A673 (cell line): ENCODE results near the gene CRACR2A. TPM values are rescaled to one million over a fixed set of nuclear protein-coding genes. Genes with fewer than 3 reads are reported as not detected.

Experiments
- BruUV-seq: library from RNA; stranded (reverse); fragments of 400-500 nt; replicated peaks from 2 replicates; lab custom pipeline; 2021; lab: Mats Ljungman, UMichigan
- CTCF ChIA-PET: fragments of 300-600 bp; sonication (Branson Sonifier 250); formaldehyde crosslinking; loops from one replicate; lab custom pipeline; 2022; ENCODE audit warnings: antibody characterized with exemption; lab: Charles Lee
- POLR2A ChIA-PET: fragments of 300-600 bp; sonication (Branson Sonifier 250); formaldehyde crosslinking; loops from one replicate; lab custom pipeline; 2022; ENCODE audit warnings: antibody characterized with exemption; ENCODE audit not compliant: low non-redundant PET; lab: Charles Lee
- DNase-seq: peaks from one replicate; pipeline ENCODE4 v3.0.0-alpha.2; 2015; ENCODE audit warnings: low spot score
- H3K27ac ChIP-seq: fragments of 200-600 bp; sonication (generic); 2 replicates; pipeline ENCODE4 v1.5.1; 2016; ENCODE audit warnings: mixed run types, low read depth, mild to moderate bottlenecking, mixed read lengths, antibody characterized with exemption, low read length; ENCODE audit not compliant: poor library complexity, severe bottlenecking
- H3K27me3 ChIP-seq: fragments of 200-600 bp; sonication (generic); replicated peaks from 2 replicates; pipeline ENCODE4 v1.6.1; 2017; ENCODE audit warnings: mixed run types, low read depth, mild to moderate bottlenecking, mixed read lengths, antibody characterized with exemption, low read length; ENCODE audit not compliant: insufficient read depth, poor library complexity
- H3K36me3 ChIP-seq: fragments of 200-600 bp; sonication (generic); 2 replicates; pipeline ENCODE4 v1.6.1; 2016; ENCODE audit warnings: mixed run types, mild to moderate bottlenecking, mixed read lengths, antibody characterized with exemption, low read length; ENCODE audit not compliant: insufficient read depth, poor library complexity, severe bottlenecking
- H3K4me1 ChIP-seq: fragments of 200-600 bp; sonication (generic); 2 replicates; pipeline ENCODE4 v1.6.1; 2017; ENCODE audit warnings: mixed run types, mild to moderate bottlenecking, mixed read lengths, antibody characterized with exemption, low read length; ENCODE audit not compliant: insufficient read depth, poor library complexity, severe bottlenecking
- H3K4me3 ChIP-seq: fragments of 200-600 bp; sonication (generic); 2 replicates; pipeline ENCODE4 v1.5.1; 2016; ENCODE audit warnings: low read depth, mixed run types, mild to moderate bottlenecking, mixed read lengths, low read length; ENCODE audit not compliant: poor library complexity, severe bottlenecking
- H3K9me3 ChIP-seq: fragments of 200-600 bp; sonication (generic); 2 replicates; pipeline ENCODE4 v1.6.1; 2016; ENCODE audit warnings: mixed run types, low read depth, mild to moderate bottlenecking, mixed read lengths, antibody characterized with exemption, low read length; ENCODE audit not compliant: poor library complexity, severe bottlenecking
- EZH2 ChIP-seq: fragments of 200-600 bp; sonication (generic); IDR thresholded peaks from 2 replicates; pipeline ENCODE4 v1.6.1; 2017; ENCODE audit warnings: borderline replicate concordance, low read depth, mild to moderate bottlenecking, mixed read lengths, antibody characterized with exemption, low read length; ENCODE audit not compliant: poor library complexity, severe bottlenecking
- intact Hi-C: fragments of 100-400 bp; cut with micrococcal nuclease; formaldehyde crosslinking; loops from one replicate; pipeline ENCODE4 v1.10.0; 2022; ENCODE audit not compliant: unreplicated experiment
- total RNA-seq: library from RNA; stranded (reverse); gene quantifications from 2 replicates; pipeline ENCODE4 v1.2.3, GENCODE V29; 2021
- TF ChIP-seq, protein P1 (sequence below): fragments of 300-800, 200-600 bp; sonication (generic); conservative IDR thresholded peaks from 2 replicates; pipeline ENCODE4 v1.5.1; 2017; ENCODE audit warnings: low read depth, mild to moderate bottlenecking, antibody characterized with exemption, low read length, moderate library complexity, mixed read lengths

Gene CRACR2A
- total RNA-seq, 1 experiment from 2014 or later = 0.13 TPM

DNA sequence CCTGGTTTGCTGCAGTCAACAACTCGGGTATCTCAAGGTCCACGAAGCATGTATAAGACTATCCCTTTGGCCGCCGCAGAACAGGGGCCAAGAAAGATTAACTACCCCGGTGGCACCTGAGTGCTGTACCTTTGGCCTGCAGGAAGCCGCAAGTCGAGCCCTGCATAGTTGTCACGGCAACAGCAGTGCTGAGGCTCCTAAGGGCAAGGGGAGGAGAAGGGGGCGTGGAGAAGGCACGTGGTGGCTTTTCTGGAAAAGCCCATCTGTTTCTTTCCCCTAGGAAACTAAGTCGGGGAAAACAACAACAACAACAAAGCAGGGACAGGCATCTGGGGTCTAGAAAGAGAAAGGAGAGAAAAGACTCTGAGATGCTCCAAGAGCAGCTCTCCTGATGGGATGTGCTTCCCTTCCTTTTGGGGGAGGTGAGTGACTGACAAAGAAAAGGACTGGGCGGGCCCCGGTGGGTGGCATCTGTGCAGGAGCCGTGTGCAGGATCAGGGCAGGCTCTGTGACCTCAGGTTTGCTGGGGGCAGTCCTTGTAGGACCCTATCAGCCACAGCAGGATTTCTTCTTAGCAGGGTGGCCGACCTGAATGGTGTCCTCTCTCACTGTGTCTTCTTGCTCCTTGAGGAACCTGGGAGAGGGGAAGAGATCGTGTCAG, 138.0 kb downstream of the CRACR2A start:
- Histone ChIP-seq H3K36me3 (no peaks in the 10 kb centered on the region), H3K27me3 (peaks cover 27% of the 10 kb centered on the region), H3K4me3 (no peak overlapping the region), H3K4me1 (no peaks in the 10 kb centered on the region), H3K9me3 (no peaks in the 10 kb centered on the region), H3K27ac (no peak overlapping the region)
- TF ChIP-seq, protein P1, sequence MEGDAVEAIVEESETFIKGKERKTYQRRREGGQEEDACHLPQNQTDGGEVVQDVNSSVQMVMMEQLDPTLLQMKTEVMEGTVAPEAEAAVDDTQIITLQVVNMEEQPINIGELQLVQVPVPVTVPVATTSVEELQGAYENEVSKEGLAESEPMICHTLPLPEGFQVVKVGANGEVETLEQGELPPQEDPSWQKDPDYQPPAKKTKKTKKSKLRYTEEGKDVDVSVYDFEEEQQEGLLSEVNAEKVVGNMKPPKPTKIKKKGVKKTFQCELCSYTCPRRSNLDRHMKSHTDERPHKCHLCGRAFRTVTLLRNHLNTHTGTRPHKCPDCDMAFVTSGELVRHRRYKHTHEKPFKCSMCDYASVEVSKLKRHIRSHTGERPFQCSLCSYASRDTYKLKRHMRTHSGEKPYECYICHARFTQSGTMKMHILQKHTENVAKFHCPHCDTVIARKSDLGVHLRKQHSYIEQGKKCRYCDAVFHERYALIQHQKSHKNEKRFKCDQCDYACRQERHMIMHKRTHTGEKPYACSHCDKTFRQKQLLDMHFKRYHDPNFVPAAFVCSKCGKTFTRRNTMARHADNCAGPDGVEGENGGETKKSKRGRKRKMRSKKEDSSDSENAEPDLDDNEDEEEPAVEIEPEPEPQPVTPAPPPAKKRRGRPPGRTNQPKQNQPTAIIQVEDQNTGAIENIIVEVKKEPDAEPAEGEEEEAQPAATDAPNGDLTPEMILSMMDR = no peak
- POLR2A ChIA-PET = no interaction called here
- no peak for DNase-seq
- CTCF ChIA-PET = no interaction called here
- BruUV-seq = no TSS peak
- intact Hi-C loops = no loop called here

DNA sequence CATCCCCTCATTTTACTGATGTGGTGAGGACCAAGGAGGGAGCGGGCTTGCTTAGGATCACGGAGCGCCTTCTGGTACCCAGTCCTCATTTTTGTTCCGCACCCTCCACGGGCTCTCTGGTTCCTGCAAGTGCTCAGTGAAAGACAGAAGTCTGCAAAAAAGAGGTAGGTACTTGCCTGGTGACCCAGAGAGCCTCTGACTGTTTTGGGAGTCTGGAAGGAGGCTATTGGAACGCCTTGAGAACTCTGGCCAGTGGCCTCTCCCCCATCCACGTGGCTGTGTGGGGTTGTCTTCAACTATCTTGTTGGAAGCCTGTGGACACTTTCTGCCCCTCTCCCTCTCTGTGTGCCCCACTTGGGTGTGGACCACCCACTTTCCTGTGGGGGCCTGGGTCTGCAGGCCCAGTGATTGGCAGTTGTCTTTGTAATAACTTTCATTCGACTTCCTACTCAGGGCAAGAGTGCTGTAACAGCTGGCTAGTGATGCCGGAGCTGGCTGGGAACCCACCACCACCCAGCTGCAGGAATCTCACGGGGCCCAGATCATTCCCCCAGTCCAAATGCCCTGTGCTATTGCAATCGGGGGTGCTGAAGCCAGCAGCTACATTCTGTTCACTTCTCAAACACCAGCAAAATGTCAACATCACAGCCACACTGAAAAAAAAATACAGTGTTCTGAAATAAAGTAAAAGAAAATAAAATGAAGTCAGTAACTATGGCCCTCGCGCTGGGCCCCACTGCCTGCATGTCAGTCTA, 139.1 kb downstream of the CRACR2A start:
- H3K9me3 ChIP-seq = peaks cover 3% of the 10 kb centered on the region
- no peak for DNase-seq
- H3K4me1 ChIP-seq = no peaks in the 10 kb centered on the region
- H3K27ac ChIP-seq = no peak overlapping the region
- peaks cover 26% of the 10 kb centered on the region for H3K27me3 ChIP-seq
- BruUV-seq = no TSS peak
- POLR2A ChIA-PET = no interaction called here
- intact Hi-C loops = no loop called here
- CTCF ChIA-PET = no interaction called here
- TF ChIP-seq, protein P1 = no peak
- TF ChIP-seq EZH2 = no peak
- H3K4me3 ChIP-seq = no peak overlapping the region
- no peaks in the 10 kb centered on the region for H3K36me3 ChIP-seq

DNA sequence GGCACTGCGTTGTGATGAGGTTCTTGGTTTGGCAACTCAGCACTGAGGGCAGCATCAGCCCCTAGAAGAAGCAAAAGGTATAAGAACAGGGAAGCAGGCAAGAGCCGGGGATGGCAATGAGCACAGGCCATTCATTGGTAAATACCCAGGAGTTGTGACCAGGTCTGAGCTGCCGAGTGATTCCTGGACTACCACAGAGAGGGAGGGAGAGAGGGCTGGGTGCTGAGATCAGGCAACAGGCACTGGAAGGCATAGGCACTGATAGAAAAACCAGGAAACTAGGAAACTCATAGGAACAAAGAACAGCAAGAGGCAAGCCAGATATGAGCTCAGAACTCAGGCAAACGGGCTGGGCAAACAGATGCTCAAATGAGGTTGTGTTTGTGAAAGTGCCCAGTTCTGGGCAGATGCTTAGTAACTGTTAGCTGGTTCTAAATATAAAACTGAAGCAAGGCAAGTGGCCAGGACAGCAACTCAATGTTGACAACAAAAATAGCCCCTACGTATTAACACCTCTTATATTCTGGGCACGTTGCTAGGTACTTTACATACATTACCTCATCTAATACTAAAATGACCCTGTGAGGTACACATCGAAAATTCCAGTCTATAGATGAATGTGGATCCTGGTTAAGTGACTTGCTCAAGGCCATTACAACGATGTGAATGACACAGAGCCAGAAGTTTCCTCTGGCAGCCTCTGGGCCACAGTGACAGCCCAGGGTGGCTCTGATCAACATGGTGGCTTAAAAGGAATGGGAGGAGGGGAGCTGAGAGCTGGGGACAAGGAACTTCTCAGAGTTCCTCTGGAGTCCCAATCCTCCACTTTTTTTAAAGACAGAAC, 140.8 kb downstream of the CRACR2A start:
- POLR2A ChIA-PET = no interaction called here
- no TSS peak for BruUV-seq
- Histone ChIP-seq H3K9me3 (peaks cover 3% of the 10 kb centered on the region), H3K4me1 (no peaks in the 10 kb centered on the region), H3K27ac (no peak overlapping the region), H3K36me3 (no peaks in the 10 kb centered on the region), H3K27me3 (peaks cover 19% of the 10 kb centered on the region), H3K4me3 (no peak overlapping the region)
- intact Hi-C loops = no loop called here
- CTCF ChIA-PET = no interaction called here
- no peak for DNase-seq
- no peak for TF ChIP-seq EZH2
- TF ChIP-seq, protein P1 = no peak
